ENCODE data around the gene CNTN2. TPM values are rescaled to one million over a fixed set of nuclear protein-coding genes. Genes with fewer than 3 reads are reported as not detected.

CNTN2 gene
- polyA plus RNA-seq, 1 experiment: not detected

- Histone ChIP-seq H3K27ac (ENCODE audit: low read depth, low read length) (no peak overlapping the region), H3K9me3 (ENCODE audit: control insufficient read depth, insufficient read depth, low read length) (no peaks in the 10 kb centered on the region), H3K4me3 (ENCODE audit: low read depth, low read length) (no peak overlapping the region), H3K27me3 (ENCODE audit: control insufficient read depth, insufficient read depth, low read length) (peaks cover 29% of the 10 kb centered on the region)
- TF ChIP-seq CTCF (IDR thresholded peaks at IDR 0.05; ENCODE audit: low read depth, low read length): no peak
- POLR2A ChIA-PET: no interaction called here
- CTCF ChIA-PET: no interaction called here
- DNase-seq (ENCODE audit: low read depth, low spot score): no peak
Observed at GRCh38 chr1:205009670-205010069, 33.3 kb upstream of the CNTN2 start.

- ChIA-PET CTCF (no interaction called here), POLR2A (no interaction called here)
- Histone ChIP-seq H3K27me3 (ENCODE audit: control insufficient read depth, insufficient read depth, low read length) (peaks cover 40% of the 10 kb centered on the region), H3K4me3 (ENCODE audit: low read depth, low read length) (no peak overlapping the region), H3K9me3 (ENCODE audit: control insufficient read depth, insufficient read depth, low read length) (no peaks in the 10 kb centered on the region), H3K27ac (ENCODE audit: low read depth, low read length) (no peak overlapping the region)
- DNase-seq (ENCODE audit: low read depth, low spot score): no peak
- no peak for TF ChIP-seq CTCF (IDR thresholded peaks at IDR 0.05; ENCODE audit: low read depth, low read length)
Observed at GRCh38 chr1:205012391-205013140, 30.4 kb upstream of the CNTN2 start.

- Histone ChIP-seq H3K4me3 (ENCODE audit: low read depth, low read length) (no peak overlapping the region), H3K27ac (ENCODE audit: low read depth, low read length) (no peak overlapping the region), H3K9me3 (ENCODE audit: control insufficient read depth, insufficient read depth, low read length) (no peaks in the 10 kb centered on the region), H3K27me3 (ENCODE audit: control insufficient read depth, insufficient read depth, low read length) (peaks cover 44% of the 10 kb centered on the region)
- no peak for TF ChIP-seq CTCF (IDR thresholded peaks at IDR 0.05; ENCODE audit: low read depth, low read length)
- ChIA-PET POLR2A (no interaction called here), CTCF (no interaction called here)
- no peak for DNase-seq (ENCODE audit: low read depth, low spot score)
Observed at GRCh38 chr1:205013683-205014367, 29.2 kb upstream of the CNTN2 start.

- peaks cover 44% of the 10 kb centered on the region for H3K27me3 ChIP-seq (ENCODE audit: control insufficient read depth, insufficient read depth, low read length)
- POLR2A ChIA-PET: no interaction called here
- CTCF ChIA-PET: interaction anchor here (0.7 kb wide), 1 partner anchor 25 kb away, joined by 3 read pairs; no protein-coding TSS in a partner anchor
- H3K9me3 ChIP-seq (ENCODE audit: control insufficient read depth, insufficient read depth, low read length): no peaks in the 10 kb centered on the region
- no peak overlapping the region for H3K4me3 ChIP-seq (ENCODE audit: low read depth, low read length)
- H3K27ac ChIP-seq (ENCODE audit: low read depth, low read length): no peak overlapping the region
- DNase-seq (ENCODE audit: low read depth, low spot score): no peak
- no peak for TF ChIP-seq CTCF (IDR thresholded peaks at IDR 0.05; ENCODE audit: low read depth, low read length)
Observed at GRCh38 chr1:205014783-205015182, 28.2 kb upstream of the CNTN2 start.

GRCh38 chr1:205015241-205015640 is 27.8 kb upstream of the CNTN2 start:
- POLR2A ChIA-PET: no interaction called here
- H3K27me3 ChIP-seq (ENCODE audit: control insufficient read depth, insufficient read depth, low read length): peaks cover 44% of the 10 kb centered on the region
- H3K27ac ChIP-seq (ENCODE audit: low read depth, low read length): no peak overlapping the region
- CTCF ChIA-PET: interaction anchor here (0.7 kb wide), 1 partner anchor 26 kb away, joined by 3 read pairs; no protein-coding TSS in a partner anchor
- no peak for DNase-seq (ENCODE audit: low read depth, low spot score)
- no peaks in the 10 kb centered on the region for H3K9me3 ChIP-seq (ENCODE audit: control insufficient read depth, insufficient read depth, low read length)
- H3K4me3 ChIP-seq (ENCODE audit: low read depth, low read length): no peak overlapping the region
- TF ChIP-seq CTCF (IDR thresholded peaks at IDR 0.05; ENCODE audit: low read depth, low read length): no peak

All from AG04450 (cell line).